ENCODE results near the gene NOSIP. TPM values are rescaled to one million over a fixed set of nuclear protein-coding genes. Genes with fewer than 3 reads are reported as not detected.

NOSIP gene, protein sequence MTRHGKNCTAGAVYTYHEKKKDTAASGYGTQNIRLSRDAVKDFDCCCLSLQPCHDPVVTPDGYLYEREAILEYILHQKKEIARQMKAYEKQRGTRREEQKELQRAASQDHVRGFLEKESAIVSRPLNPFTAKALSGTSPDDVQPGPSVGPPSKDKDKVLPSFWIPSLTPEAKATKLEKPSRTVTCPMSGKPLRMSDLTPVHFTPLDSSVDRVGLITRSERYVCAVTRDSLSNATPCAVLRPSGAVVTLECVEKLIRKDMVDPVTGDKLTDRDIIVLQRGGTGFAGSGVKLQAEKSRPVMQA
- 80.5 to 105 TPM (median 102 TPM) in 5 replicates for total RNA-seq (2022; extraction: Qiagen RNA extraction; ENCODE audit: low read depth)

DNA sequence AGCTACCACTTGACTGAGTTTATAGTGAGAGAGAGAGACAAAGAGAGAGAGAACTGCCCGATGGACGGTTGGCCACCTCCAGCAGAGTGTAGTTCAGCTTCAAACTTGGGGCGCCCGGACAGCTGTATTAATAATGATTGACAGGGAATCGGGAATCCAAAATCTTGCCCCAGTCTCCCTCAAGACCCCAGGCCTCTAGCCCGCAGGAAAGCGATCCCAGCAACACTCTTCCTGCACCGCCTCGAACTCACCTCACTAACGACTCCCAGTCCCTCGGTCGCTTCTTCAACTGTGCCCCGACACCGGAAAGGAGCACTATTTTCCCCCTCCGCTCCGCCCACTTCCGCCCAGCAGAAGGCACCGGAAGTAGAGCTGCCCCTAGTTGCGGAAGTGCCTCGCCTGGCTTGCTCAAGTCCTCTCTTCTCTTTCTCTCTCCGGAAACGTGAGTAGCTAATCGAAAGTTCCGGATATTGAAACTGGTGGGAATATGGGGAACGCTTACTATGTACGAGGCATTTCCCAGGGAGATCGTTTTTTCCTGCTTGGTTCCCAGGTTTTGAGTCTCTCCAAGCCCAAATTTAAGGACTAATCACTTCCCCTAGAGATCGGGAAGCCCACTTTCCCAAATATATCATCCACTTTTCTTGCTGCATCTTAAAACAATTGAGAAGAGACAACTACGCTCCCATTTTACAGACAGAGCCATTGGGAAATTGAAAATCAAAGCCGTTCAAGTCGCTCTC lies at the start of gene NOSIP:
NOSIP (minus strand) TSS at position 293 of the 743 bp plus-strand sequence. CDS start 19,865 bp downstream, outside the sequence.

DNA sequence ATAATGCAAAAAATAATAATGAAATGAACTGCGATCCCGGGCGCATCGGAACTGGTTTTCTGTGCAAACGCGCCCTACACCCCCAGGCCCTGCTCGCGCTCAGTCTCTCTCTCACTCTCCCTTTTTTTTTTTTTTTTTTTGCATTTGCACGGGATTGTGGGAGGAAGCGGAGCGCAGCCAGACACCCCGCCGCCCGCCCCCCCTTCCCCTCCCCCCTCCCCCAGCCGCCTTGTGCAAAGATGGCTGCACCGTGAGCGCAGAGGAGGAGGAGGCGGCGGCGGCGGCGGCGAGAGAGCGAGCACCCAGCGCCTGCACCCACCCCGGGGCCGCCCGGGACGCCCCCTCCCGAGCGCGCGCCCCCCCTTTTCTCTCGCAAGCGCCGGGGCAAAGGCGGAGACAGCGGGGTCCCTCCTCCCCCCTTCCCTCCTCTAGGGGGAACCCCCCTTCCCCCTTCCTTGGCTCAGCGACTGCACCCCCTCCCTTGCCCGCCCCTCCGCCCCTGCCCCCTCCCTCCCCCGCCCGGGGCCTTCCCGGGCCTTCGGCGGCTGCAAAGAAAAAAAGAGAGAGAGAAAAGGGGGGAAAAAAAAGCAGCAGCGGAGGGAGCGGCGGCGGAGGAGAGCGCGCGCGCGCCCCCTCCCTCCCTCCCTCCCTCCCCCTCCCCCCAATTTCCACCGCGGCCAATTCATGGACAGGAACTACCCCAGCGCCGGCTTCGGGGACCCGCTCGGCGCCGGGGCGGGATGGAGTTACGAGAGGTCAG lies 10.8 kb upstream of the NOSIP start, which contains the start of gene PRR12:
PRR12 (plus strand) TSS at position 212 of the 760 bp plus-strand sequence; CDS start at position 685, 473 bp downstream.

DNA sequence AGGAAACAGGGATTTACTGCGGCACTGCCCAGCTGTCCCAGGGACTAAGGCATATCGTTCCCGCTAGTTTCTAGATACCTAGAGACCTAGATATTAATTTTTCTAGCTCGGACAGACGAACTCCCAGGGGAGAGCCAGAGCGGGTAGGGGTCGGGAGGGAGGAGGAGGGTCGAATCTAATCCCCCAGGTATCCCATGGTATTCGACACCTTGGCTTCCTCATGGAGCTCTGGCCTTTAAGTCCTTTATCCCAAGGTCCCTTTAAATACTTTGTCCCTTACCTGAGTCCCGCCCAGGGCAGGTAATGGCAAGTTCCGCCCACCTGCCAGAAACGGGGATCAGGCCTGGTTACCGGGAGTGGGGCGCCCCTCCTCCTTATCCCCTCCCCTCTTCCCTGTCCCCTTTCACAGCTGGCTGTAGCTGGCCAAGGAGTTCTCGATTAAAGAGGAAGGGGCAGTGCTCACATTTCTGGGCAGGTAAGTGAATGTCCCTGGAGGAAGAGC lies 702 bp upstream of the NOSIP start, which contains the start of gene PRRG2:
PRRG2 (plus strand) TSS at position 310 of the 502 bp plus-strand sequence. CDS start 1,904 bp downstream, outside the sequence.

Other genes with a start within 250 kb of the NOSIP start
- gene CD37, start 245.2 kb downstream of the NOSIP start, total RNA-seq (2022; extraction: Qiagen RNA extraction; ENCODE audit: low read depth): not detected in 5 replicates
- gene TEAD2, start 218.1 kb downstream of the NOSIP start, total RNA-seq (2022; extraction: Qiagen RNA extraction; ENCODE audit: low read depth): 13.9 to 21.0 TPM (median 17.2 TPM) in 5 replicates
- gene DKKL1, start 216.7 kb downstream of the NOSIP start, total RNA-seq (2022; extraction: Qiagen RNA extraction; ENCODE audit: low read depth): 0.37 to 1.0 TPM (median 0.48 TPM) in 5 replicates
- gene KASH5, start 192.3 kb downstream of the NOSIP start, total RNA-seq (2022; extraction: Qiagen RNA extraction; ENCODE audit: low read depth): 0.10 TPM in 1 of 5 replicates, not detected in the others
- gene PTH2, start 157.1 kb downstream of the NOSIP start, total RNA-seq (2022; extraction: Qiagen RNA extraction; ENCODE audit: low read depth): not detected in 5 replicates
- 0.12 to 0.28 TPM (median 0.17 TPM) in 4 of 5 replicates, not detected in the other for gene GFY, start 155.2 kb downstream of the NOSIP start, total RNA-seq (2022; extraction: Qiagen RNA extraction; ENCODE audit: low read depth)
- gene SLC17A7, start 139.0 kb downstream of the NOSIP start, total RNA-seq (2022; extraction: Qiagen RNA extraction; ENCODE audit: low read depth): 0.39 to 0.73 TPM (median 0.67 TPM) in 5 replicates
- 88.4 to 93.8 TPM (median 92.6 TPM) in 5 replicates for gene PIH1D1, start 128.7 kb downstream of the NOSIP start, total RNA-seq (2022; extraction: Qiagen RNA extraction; ENCODE audit: low read depth)
- gene ALDH16A1, start 127.3 kb downstream of the NOSIP start, total RNA-seq (2022; extraction: Qiagen RNA extraction; ENCODE audit: low read depth): 13.6 to 25.0 TPM (median 21.1 TPM) in 5 replicates
- gene FLT3LG, start 106.3 kb downstream of the NOSIP start, total RNA-seq (2022; extraction: Qiagen RNA extraction; ENCODE audit: low read depth): 0.90 to 2.2 TPM (median 1.2 TPM) in 5 replicates
- gene RPL13A, start 92.9 kb downstream of the NOSIP start, total RNA-seq (2022; extraction: Qiagen RNA extraction; ENCODE audit: low read depth): 3,849 to 4,394 TPM (median 4,225 TPM) in 5 replicates
- 3,786 to 4,498 TPM (median 3,975 TPM) in 5 replicates for gene RPS11, start 84.1 kb downstream of the NOSIP start, total RNA-seq (2022; extraction: Qiagen RNA extraction; ENCODE audit: low read depth)
- 23.9 to 33.3 TPM (median 28.1 TPM) in 5 replicates for gene FCGRT, start 67.9 kb downstream of the NOSIP start, total RNA-seq (2022; extraction: Qiagen RNA extraction; ENCODE audit: low read depth)
- gene RCN3, start 52.6 kb downstream of the NOSIP start, total RNA-seq (2022; extraction: Qiagen RNA extraction; ENCODE audit: low read depth): 0.78 to 2.8 TPM (median 2.0 TPM) in 5 replicates
- gene PRRG2, start 760 bp upstream of the NOSIP start, total RNA-seq (2022; extraction: Qiagen RNA extraction; ENCODE audit: low read depth): 0.66 to 1.5 TPM (median 1.0 TPM) in 5 replicates
- 24.2 to 35.2 TPM (median 31.5 TPM) in 5 replicates for gene PRR12, start 10.6 kb upstream of the NOSIP start, total RNA-seq (2022; extraction: Qiagen RNA extraction; ENCODE audit: low read depth)
- gene RRAS, start 59.6 kb upstream of the NOSIP start, total RNA-seq (2022; extraction: Qiagen RNA extraction; ENCODE audit: low read depth): 81.1 to 134 TPM (median 118 TPM) in 5 replicates
- 42.4 to 73.9 TPM (median 68.0 TPM) in 5 replicates for gene SCAF1, start 61.7 kb upstream of the NOSIP start, total RNA-seq (2022; extraction: Qiagen RNA extraction; ENCODE audit: low read depth)
- gene IRF3, start 85.3 kb upstream of the NOSIP start, total RNA-seq (2022; extraction: Qiagen RNA extraction; ENCODE audit: low read depth): 83.2 to 108 TPM (median 101 TPM) in 5 replicates
- 51.6 to 75.3 TPM (median 73.0 TPM) in 5 replicates for gene BCL2L12, start 85.4 kb upstream of the NOSIP start, total RNA-seq (2022; extraction: Qiagen RNA extraction; ENCODE audit: low read depth)
- gene PRMT1, start 96.7 kb upstream of the NOSIP start, total RNA-seq (2022; extraction: Qiagen RNA extraction; ENCODE audit: low read depth): 407 to 437 TPM (median 431 TPM) in 5 replicates
- gene ADM5, start 109.0 kb upstream of the NOSIP start, total RNA-seq (2022; extraction: Qiagen RNA extraction; ENCODE audit: low read depth): 3.9 to 6.9 TPM (median 5.9 TPM) in 5 replicates
- gene CPT1C, start 110.6 kb upstream of the NOSIP start, total RNA-seq (2022; extraction: Qiagen RNA extraction; ENCODE audit: low read depth): 11.6 to 14.1 TPM (median 12.2 TPM) in 5 replicates
- gene TSKS, start 182.8 kb upstream of the NOSIP start, total RNA-seq (2022; extraction: Qiagen RNA extraction; ENCODE audit: low read depth): not detected in 5 replicates
- 40.1 to 57.4 TPM (median 50.9 TPM) in 5 replicates for gene AP2A1, start 186.4 kb upstream of the NOSIP start, total RNA-seq (2022; extraction: Qiagen RNA extraction; ENCODE audit: low read depth)
- gene FUZ, start 232.7 kb upstream of the NOSIP start, total RNA-seq (2022; extraction: Qiagen RNA extraction; ENCODE audit: low read depth): 14.0 to 15.8 TPM (median 14.6 TPM) in 5 replicates
- gene MED25, start 237.7 kb upstream of the NOSIP start, total RNA-seq (2022; extraction: Qiagen RNA extraction; ENCODE audit: low read depth): 44.3 to 77.3 TPM (median 61.4 TPM) in 5 replicates

Data from A549 treated with RU486 at 1 μM for 4 hours (cell line).